WTC11 (cell line): ENCODE data around the gene APOBEC3H. TPM values are rescaled to one million over a fixed set of nuclear protein-coding genes. Genes with fewer than 3 reads are reported as not detected.
A peak's percentile ranks its signal among the peaks of the same experiment; 100 is the strongest.

ENCODE experiments used
- ATAC-seq: fragments of 200-7000 bp; cut with Tn5 transposase; 2 replicates; pipeline ENCODE4 v1.10.0; 2021; ENCODE audit warnings: mild to moderate bottlenecking, moderate library complexity
- CTCF ChIA-PET: fragments of 300-600 bp; sonication (Branson Sonifier 250); formaldehyde crosslinking; loops from one replicate; lab custom pipeline; 2021; ENCODE audit warnings: antibody characterized with exemption; lab: Charles Lee
- POLR2A ChIA-PET: fragments of 350-600 bp; sonication (Branson Sonifier 250); formaldehyde crosslinking; loops from one replicate; lab custom pipeline; 2021; ENCODE audit warnings: antibody characterized with exemption; lab: Charles Lee
- DNase-seq: peaks from one replicate; pipeline ENCODE4 v3.0.0; 2021; ENCODE audit warnings: low spot score
- H3K27ac Mint-ChIP-seq: 2 replicates; pipeline ENCODE4 v1.8.0; 2021; ENCODE audit warnings: mixed read lengths
- H3K27me3 Mint-ChIP-seq: 2 replicates; pipeline ENCODE4 v1.8.0; 2021; ENCODE audit warnings: low read depth, mild to moderate bottlenecking, moderate library complexity, mixed read lengths
- H3K36me3 Mint-ChIP-seq: 2 replicates; pipeline ENCODE4 v1.8.0; 2021; ENCODE audit warnings: mixed read lengths
- H3K4me1 Mint-ChIP-seq: 2 replicates; pipeline ENCODE4 v1.8.0; 2022; ENCODE audit warnings: mixed read lengths
- H3K4me3 Mint-ChIP-seq: 2 replicates; pipeline ENCODE4 v1.8.0; 2021; ENCODE audit warnings: mild to moderate bottlenecking, moderate library complexity, mixed read lengths
- H3K9me3 Mint-ChIP-seq: 2 replicates; pipeline ENCODE4 v1.8.0; 2021; ENCODE audit warnings: mixed read lengths
- ETV6 ChIP-seq: sonication (generic); formaldehyde crosslinking; IDR thresholded peaks from 2 replicates; pipeline ENCODE4 v1.8.1; 2022; ENCODE audit warnings: mild to moderate bottlenecking, missing genetic modification reagents
- FOXK1 ChIP-seq: sonication (generic); formaldehyde crosslinking; IDR thresholded peaks from 2 replicates; pipeline ENCODE4 v1.8.0; 2022; ENCODE audit warnings: mild to moderate bottlenecking, moderate library complexity, missing genetic modification reagents
- GABPB1 ChIP-seq: sonication (generic); formaldehyde crosslinking; IDR thresholded peaks from 2 replicates; pipeline ENCODE4 v1.8.1; 2023; ENCODE audit warnings: mild to moderate bottlenecking, missing genetic modification reagents
- NFATC4 ChIP-seq: fragments of 250-450 bp; sonication (Bioruptor Pico); IDR thresholded peaks from 2 replicates; pipeline ENCODE4 v1.9.0; 2021; ENCODE audit warnings: mild to moderate bottlenecking
- NR3C1 ChIP-seq: sonication (generic); formaldehyde crosslinking; conservative IDR thresholded peaks from 2 replicates; pipeline ENCODE4 v1.8.1; 2023; ENCODE audit warnings: low read depth, mild to moderate bottlenecking, missing genetic modification reagents
- RELA ChIP-seq: sonication (generic); formaldehyde crosslinking; IDR thresholded peaks from 2 replicates; pipeline ENCODE4 v1.8.1; 2022; ENCODE audit warnings: missing genetic modification reagents, mild to moderate bottlenecking, borderline replicate concordance
- TCF7 ChIP-seq: sonication (generic); formaldehyde crosslinking; IDR thresholded peaks from 2 replicates; pipeline ENCODE4 v1.8.0; 2022; ENCODE audit warnings: mild to moderate bottlenecking, low read depth, missing genetic modification reagents, moderate library complexity
- TEAD4 ChIP-seq: sonication (generic); formaldehyde crosslinking; IDR thresholded peaks from 2 replicates; pipeline ENCODE4 v1.8.0; 2022; ENCODE audit warnings: mild to moderate bottlenecking, missing genetic modification reagents
- ZBTB21 ChIP-seq: sonication (generic); formaldehyde crosslinking; IDR thresholded peaks from 2 replicates; pipeline ENCODE4 v1.8.1; 2023; ENCODE audit warnings: mild to moderate bottlenecking, missing genetic modification reagents, borderline replicate concordance
- ZNF232 ChIP-seq: sonication (generic); formaldehyde crosslinking; IDR thresholded peaks from 2 replicates; pipeline ENCODE4 v1.8.0; 2022; ENCODE audit warnings: mild to moderate bottlenecking, missing genetic modification reagents
- ZNF423 ChIP-seq: fragments of 250-450 bp; sonication (Bioruptor Pico); IDR thresholded peaks from 2 replicates; pipeline ENCODE4 v2.1.2; 2022; ENCODE audit warnings: mild to moderate bottlenecking, moderate library complexity
- total RNA-seq: library from RNA; stranded (reverse); gene quantifications from 3 replicates; pipeline ENCODE4 v1.2.3, GENCODE V29; 2021
- TF ChIP-seq, protein P1 (sequence below): sonication (generic); formaldehyde crosslinking; IDR thresholded peaks from 2 replicates; pipeline ENCODE4 v1.8.0; 2022; ENCODE audit warnings: mild to moderate bottlenecking, missing genetic modification reagents
- TF ChIP-seq, protein P2 (sequence below): fragments of 250-450 bp; sonication (Bioruptor Pico); IDR thresholded peaks from 2 replicates; pipeline ENCODE4 v1.9.0; 2021; ENCODE audit warnings: mild to moderate bottlenecking
- TF ChIP-seq, protein P3 (sequence below): sonication (generic); formaldehyde crosslinking; IDR thresholded peaks from 2 replicates; pipeline ENCODE4 v1.8.1; 2023; ENCODE audit warnings: mild to moderate bottlenecking, missing genetic modification reagents, moderate library complexity
- TF ChIP-seq, protein P4 (sequence below): sonication (generic); formaldehyde crosslinking; IDR thresholded peaks from 2 replicates; pipeline ENCODE4 v1.8.1; 2022; ENCODE audit warnings: low read depth, mild to moderate bottlenecking, moderate library complexity, missing genetic modification reagents, borderline replicate concordance
- TF ChIP-seq, protein P5 (sequence below): fragments of 250-450 bp; sonication (Bioruptor Pico); IDR thresholded peaks from 2 replicates; pipeline ENCODE4 v2.1.2; 2022; ENCODE audit warnings: mild to moderate bottlenecking, moderate library complexity
- TF ChIP-seq, protein P6 (sequence below): sonication (generic); formaldehyde crosslinking; IDR thresholded peaks from 2 replicates; pipeline ENCODE4 v1.8.1; 2022; ENCODE audit warnings: mild to moderate bottlenecking, moderate library complexity, missing genetic modification reagents

The APOBEC3H gene
- total RNA-seq, 1 experiment from 2014 or later = 0.42 TPM

DNA sequence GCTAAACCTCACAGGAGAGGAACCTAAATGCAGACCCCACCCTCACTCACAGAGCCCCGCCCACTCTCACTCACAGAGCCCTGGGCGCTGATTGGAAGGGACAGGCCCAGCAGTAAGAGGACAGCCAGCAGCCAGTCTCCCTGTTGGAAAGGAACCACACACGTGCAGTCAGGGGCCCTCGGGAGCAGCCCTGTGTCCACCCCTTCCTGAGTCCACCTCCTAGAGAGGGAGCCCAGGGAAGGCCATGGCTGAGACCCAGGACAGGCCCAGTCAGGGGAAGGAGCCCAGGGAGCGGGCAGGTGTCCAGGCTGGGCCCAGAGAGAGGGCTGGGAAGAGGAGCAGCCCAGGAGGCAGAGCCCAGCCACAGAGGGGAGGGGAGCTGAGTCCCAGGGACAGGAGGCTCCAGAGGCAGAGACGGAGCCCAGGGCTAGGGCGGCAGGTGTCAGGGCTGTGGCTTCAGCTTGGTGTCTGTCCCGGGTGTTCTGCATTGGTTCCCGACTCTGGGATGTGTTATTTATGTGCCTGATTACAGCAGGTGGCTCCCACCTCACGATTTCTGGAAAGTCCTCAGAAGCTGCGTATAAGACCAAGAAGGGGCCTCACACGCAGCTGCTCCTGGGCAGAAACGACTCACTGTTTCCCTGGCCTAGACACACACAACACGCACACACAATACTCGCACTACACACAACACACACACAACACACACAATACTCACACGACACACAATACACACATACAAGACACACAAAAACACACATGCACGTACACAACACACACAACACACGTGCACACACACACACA lies 9.0 kb upstream of the APOBEC3H start:
- DNase-seq (peak; percentile 68), ATAC-seq (peak; percentile 89)
- H3K4me3 Mint-ChIP-seq = no peak overlapping the region
- H3K27me3 Mint-ChIP-seq = peaks cover 3% of the 10 kb centered on the region; the same call in 1 of the 2 replicates
- peak overlapping the region; percentile 48 for H3K27ac Mint-ChIP-seq
- ChIA-PET POLR2A (no interaction called here), CTCF (interaction anchor here (0.8 to 0.9 kb wide), 2 partner anchors 40 to 319 kb away, joined by 3 to 4 read pairs; no protein-coding TSS in a partner anchor)
- H3K36me3 Mint-ChIP-seq = no peaks in the 10 kb centered on the region
- TF ChIP-seq, protein P1, sequence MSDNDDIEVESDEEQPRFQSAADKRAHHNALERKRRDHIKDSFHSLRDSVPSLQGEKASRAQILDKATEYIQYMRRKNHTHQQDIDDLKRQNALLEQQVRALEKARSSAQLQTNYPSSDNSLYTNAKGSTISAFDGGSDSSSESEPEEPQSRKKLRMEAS = peak; percentile 61; the same call in 1 of the 2 replicates
- TF ChIP-seq ZBTB21 (CRISPR knock-in tag) = 0 out of 2 replicates have a peak, but pooled peaks have one; percentile 46
- TF ChIP-seq, protein P2, sequence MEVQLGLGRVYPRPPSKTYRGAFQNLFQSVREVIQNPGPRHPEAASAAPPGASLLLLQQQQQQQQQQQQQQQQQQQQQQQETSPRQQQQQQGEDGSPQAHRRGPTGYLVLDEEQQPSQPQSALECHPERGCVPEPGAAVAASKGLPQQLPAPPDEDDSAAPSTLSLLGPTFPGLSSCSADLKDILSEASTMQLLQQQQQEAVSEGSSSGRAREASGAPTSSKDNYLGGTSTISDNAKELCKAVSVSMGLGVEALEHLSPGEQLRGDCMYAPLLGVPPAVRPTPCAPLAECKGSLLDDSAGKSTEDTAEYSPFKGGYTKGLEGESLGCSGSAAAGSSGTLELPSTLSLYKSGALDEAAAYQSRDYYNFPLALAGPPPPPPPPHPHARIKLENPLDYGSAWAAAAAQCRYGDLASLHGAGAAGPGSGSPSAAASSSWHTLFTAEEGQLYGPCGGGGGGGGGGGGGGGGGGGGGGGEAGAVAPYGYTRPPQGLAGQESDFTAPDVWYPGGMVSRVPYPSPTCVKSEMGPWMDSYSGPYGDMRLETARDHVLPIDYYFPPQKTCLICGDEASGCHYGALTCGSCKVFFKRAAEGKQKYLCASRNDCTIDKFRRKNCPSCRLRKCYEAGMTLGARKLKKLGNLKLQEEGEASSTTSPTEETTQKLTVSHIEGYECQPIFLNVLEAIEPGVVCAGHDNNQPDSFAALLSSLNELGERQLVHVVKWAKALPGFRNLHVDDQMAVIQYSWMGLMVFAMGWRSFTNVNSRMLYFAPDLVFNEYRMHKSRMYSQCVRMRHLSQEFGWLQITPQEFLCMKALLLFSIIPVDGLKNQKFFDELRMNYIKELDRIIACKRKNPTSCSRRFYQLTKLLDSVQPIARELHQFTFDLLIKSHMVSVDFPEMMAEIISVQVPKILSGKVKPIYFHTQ (CRISPR knock-in tag) = no peak
- TF ChIP-seq, protein P3, sequence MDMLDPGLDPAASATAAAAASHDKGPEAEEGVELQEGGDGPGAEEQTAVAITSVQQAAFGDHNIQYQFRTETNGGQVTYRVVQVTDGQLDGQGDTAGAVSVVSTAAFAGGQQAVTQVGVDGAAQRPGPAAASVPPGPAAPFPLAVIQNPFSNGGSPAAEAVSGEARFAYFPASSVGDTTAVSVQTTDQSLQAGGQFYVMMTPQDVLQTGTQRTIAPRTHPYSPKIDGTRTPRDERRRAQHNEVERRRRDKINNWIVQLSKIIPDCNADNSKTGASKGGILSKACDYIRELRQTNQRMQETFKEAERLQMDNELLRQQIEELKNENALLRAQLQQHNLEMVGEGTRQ = peak; percentile 28; the same call in 1 of the 2 replicates
- H3K9me3 Mint-ChIP-seq = no peaks in the 10 kb centered on the region
- H3K4me1 Mint-ChIP-seq = peaks cover 17% of the 10 kb centered on the region

DNA sequence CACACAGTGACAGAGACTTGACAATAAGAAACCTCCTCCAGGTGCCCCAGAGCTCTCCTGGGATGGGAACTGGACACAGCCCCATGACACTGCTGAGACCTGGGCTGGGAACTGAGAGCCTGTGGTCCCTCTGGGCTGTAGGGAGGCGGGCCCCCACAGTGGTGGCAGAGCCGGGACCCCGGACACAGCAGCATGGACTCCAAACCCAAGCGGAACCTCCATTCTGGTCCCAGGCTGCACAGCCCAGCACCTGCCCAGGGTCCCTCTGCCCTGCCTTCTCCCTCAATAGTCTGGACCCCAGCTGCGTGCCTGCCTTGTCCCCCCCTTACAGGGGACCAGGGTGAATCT lies 8.4 kb upstream of the APOBEC3H start:
- H3K36me3 Mint-ChIP-seq = no peaks in the 10 kb centered on the region
- no peak for ATAC-seq
- no peak overlapping the region for H3K4me3 Mint-ChIP-seq
- no peaks in the 10 kb centered on the region for H3K9me3 Mint-ChIP-seq
- CTCF ChIA-PET = interaction anchor here (0.9 kb wide), 1 partner anchor 320 kb away, joined by 4 read pairs; no protein-coding TSS in a partner anchor
- POLR2A ChIA-PET = no interaction called here
- no peak for DNase-seq
- H3K4me1 Mint-ChIP-seq = peaks cover 17% of the 10 kb centered on the region
- H3K27ac Mint-ChIP-seq = peak overlapping the region; percentile 48
- H3K27me3 Mint-ChIP-seq = peaks cover 3% of the 10 kb centered on the region; the same call in 1 of the 2 replicates
- TF ChIP-seq ETV6 (CRISPR knock-in tag) (no peak), TCF7 (no peak), ZNF232 (CRISPR knock-in tag) (no peak), RELA (no peak), GABPB1 (no peak), TEAD4 (CRISPR knock-in tag) (no peak), ZNF423 (CRISPR knock-in tag) (no peak), NR3C1 (CRISPR knock-in tag) (no peak), FOXK1 (CRISPR knock-in tag) (no peak), NFATC4 (no peak)
- TF ChIP-seq, protein P4, sequence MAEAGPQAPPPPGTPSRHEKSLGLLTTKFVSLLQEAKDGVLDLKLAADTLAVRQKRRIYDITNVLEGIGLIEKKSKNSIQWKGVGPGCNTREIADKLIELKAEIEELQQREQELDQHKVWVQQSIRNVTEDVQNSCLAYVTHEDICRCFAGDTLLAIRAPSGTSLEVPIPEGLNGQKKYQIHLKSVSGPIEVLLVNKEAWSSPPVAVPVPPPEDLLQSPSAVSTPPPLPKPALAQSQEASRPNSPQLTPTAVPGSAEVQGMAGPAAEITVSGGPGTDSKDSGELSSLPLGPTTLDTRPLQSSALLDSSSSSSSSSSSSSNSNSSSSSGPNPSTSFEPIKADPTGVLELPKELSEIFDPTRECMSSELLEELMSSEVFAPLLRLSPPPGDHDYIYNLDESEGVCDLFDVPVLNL (CRISPR knock-in tag) = no peak
- TF ChIP-seq, protein P5, sequence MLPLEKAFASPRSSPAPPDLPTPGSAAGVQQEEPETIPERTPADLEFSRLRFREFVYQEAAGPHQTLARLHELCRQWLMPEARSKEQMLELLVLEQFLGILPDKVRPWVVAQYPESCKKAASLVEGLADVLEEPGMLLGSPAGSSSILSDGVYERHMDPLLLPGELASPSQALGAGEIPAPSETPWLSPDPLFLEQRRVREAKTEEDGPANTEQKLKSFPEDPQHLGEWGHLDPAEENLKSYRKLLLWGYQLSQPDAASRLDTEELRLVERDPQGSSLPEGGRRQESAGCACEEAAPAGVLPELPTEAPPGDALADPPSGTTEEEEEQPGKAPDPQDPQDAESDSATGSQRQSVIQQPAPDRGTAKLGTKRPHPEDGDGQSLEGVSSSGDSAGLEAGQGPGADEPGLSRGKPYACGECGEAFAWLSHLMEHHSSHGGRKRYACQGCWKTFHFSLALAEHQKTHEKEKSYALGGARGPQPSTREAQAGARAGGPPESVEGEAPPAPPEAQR (CRISPR knock-in tag) = no peak
- TF ChIP-seq, protein P1 = no peak
- TF ChIP-seq, protein P6, sequence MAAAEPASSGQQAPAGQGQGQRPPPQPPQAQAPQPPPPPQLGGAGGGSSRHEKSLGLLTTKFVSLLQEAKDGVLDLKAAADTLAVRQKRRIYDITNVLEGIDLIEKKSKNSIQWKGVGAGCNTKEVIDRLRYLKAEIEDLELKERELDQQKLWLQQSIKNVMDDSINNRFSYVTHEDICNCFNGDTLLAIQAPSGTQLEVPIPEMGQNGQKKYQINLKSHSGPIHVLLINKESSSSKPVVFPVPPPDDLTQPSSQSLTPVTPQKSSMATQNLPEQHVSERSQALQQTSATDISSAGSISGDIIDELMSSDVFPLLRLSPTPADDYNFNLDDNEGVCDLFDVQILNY (CRISPR knock-in tag) = no peak
- TF ChIP-seq, all 79 proteins: peak for 0
